HCT116 (cell line): ENCODE results near the gene CALML4. TPM values are rescaled to one million over a fixed set of nuclear protein-coding genes. Genes with fewer than 3 reads are reported as not detected.

ENCODE experiments used
- ATAC-seq: fragments of 200-7000 bp; cut with Tn5 transposase; 2 replicates; pipeline ENCODE4 v1.9.1; 2020; ENCODE audit warnings: mild to moderate bottlenecking, moderate library complexity
- BruUV-seq: library from RNA; stranded (reverse); fragments of 400-500 nt; replicated peaks from 2 replicates; lab custom pipeline; 2021; lab: Mats Ljungman, UMichigan
- CTCF ChIA-PET: fragments of 300-600 bp; sonication (Branson Sonifier 250); formaldehyde crosslinking; loops from one replicate; lab custom pipeline; 2021; ENCODE audit warnings: antibody characterized with exemption; lab: Charles Lee
- POLR2A ChIA-PET: fragments of 300-600, 350-600 bp; sonication (Branson Sonifier 250); formaldehyde crosslinking; loops from one replicate; lab custom pipeline; 2021; ENCODE audit warnings: antibody characterized with exemption; lab: Charles Lee
- RAD21 ChIA-PET, 2 experiments: fragments of 300-600 bp; sonication (Branson Sonifier 250); formaldehyde crosslinking; loops; one replicate each; lab custom pipeline; 2023; ENCODE audit warnings: low total read pairs in 2 of 2; ENCODE audit not compliant: uncharacterized antibody in 2 of 2, unreplicated experiment in 2 of 2, low non-redundant PET in 1 of 2; lab: Charles Lee
- DNase-seq: peaks from one replicate; pipeline ENCODE4 v3.0.0-alpha.2; 2010; ENCODE audit warnings: low read depth, low spot score
- H2AFZ ChIP-seq: fragments of 200-600 bp; shearing (Covaris generic), sonication (generic); 2 replicates; pipeline ENCODE4 v1.6.1; 2017; ENCODE audit warnings: low read depth, mixed run types, mixed read lengths, antibody characterized with exemption, low read length; ENCODE audit not compliant: poor library complexity, severe bottlenecking
- H3K27ac ChIP-seq: 2 replicates; pipeline ENCODE4 v1.5.1; 2012; ENCODE audit warnings: low read depth, low read length
- H3K27me3 ChIP-seq: fragments of 200-600 bp; sonication (generic); 2 replicates; pipeline ENCODE4 v1.6.1; 2016; ENCODE audit warnings: mixed run types, low read length, mixed read lengths; ENCODE audit not compliant: insufficient read depth
- H3K36me3 ChIP-seq, 2 experiments: fragments of 200-500 bp in 1 of 2; fragments of 200-600 bp in 1 of 2; sonication (Bioruptor generic) in 1 of 2; sonication (generic) in 1 of 2; 2 replicates each; pipeline versions ENCODE4 v1.5.1 to v1.6.1; 2014 to 2016; ENCODE audit warnings: low read length in 2 of 2, inconsistent platforms in 1 of 2, mixed read lengths in 1 of 2, mixed run types in 1 of 2; ENCODE audit not compliant: insufficient read depth in 2 of 2, control insufficient read depth in 1 of 2
- H3K4me1 ChIP-seq, 2 experiments: fragments of 200-600 bp in 1 of 2; sonication (generic) in 1 of 2; 2 replicates each; pipeline versions ENCODE4 v1.5.1 to v1.6.1; 2012 to 2017; ENCODE audit warnings: low read length in 2 of 2, inconsistent platforms in 1 of 2, mild to moderate bottlenecking in 1 of 2, mixed read lengths in 1 of 2, mixed run types in 1 of 2, moderate library complexity in 1 of 2; ENCODE audit not compliant: insufficient read depth in 2 of 2, control insufficient read depth in 1 of 2
- H3K4me2 ChIP-seq: fragments of 200-600 bp; sonication (generic); 2 replicates; pipeline ENCODE4 v1.6.1; 2017; ENCODE audit warnings: mixed run types, low read length, mixed read lengths
- H3K4me3 ChIP-seq, 2 experiments: fragments of 200-600 bp in 1 of 2; sonication (generic) in 1 of 2; replicated peaks in 1 of 2; 2 replicates each; pipeline ENCODE4 v1.5.1; 2011 to 2016; ENCODE audit warnings: low read length in 2 of 2, control low read depth in 1 of 2, low read depth in 1 of 2, mild to moderate bottlenecking in 1 of 2, mixed read lengths in 1 of 2, mixed run types in 1 of 2
- H3K79me2 ChIP-seq: fragments of 200-600 bp; sonication (generic); 2 replicates; pipeline ENCODE4 v1.6.1; 2017; ENCODE audit warnings: mild to moderate bottlenecking, mixed run types, low read length, moderate library complexity, mixed read lengths; ENCODE audit not compliant: insufficient read depth
- H3K9ac ChIP-seq: fragments of 200-600 bp; sonication (generic); 2 replicates; pipeline ENCODE4 v1.6.1; 2016; ENCODE audit warnings: low read length, mixed read lengths
- H3K9me2 ChIP-seq: fragments of 200-600 bp; sonication (generic), shearing (Covaris generic); 2 replicates; pipeline ENCODE4 v1.6.1; 2017; ENCODE audit warnings: mixed run types, mild to moderate bottlenecking, moderate library complexity; ENCODE audit not compliant: insufficient read depth
- H3K9me3 ChIP-seq, 2 experiments: fragments of 200-500 bp in 1 of 2; fragments of 200-600 bp in 1 of 2; sonication (Bioruptor generic) in 1 of 2; sonication (generic) in 1 of 2; 2 replicates each; pipeline ENCODE4 v1.6.1; 2014 to 2017; ENCODE audit warnings: low read length in 2 of 2, mixed read lengths in 2 of 2, inconsistent platforms in 1 of 2, low read depth in 1 of 2, mild to moderate bottlenecking in 1 of 2, mixed run types in 1 of 2, moderate library complexity in 1 of 2; ENCODE audit not compliant: control insufficient read depth in 1 of 2, insufficient read depth in 1 of 2
- H4K20me1 ChIP-seq: fragments of 200-600 bp; sonication (generic), shearing (Covaris generic); 2 replicates; pipeline ENCODE4 v1.6.1; 2017; ENCODE audit warnings: mixed run types, mild to moderate bottlenecking, moderate library complexity; ENCODE audit not compliant: insufficient read depth
- CBX3 ChIP-seq: IDR thresholded peaks from 2 replicates; pipeline ENCODE4 v1.6.1; 2012; ENCODE audit warnings: low read depth
- EZH2phosphoT487 ChIP-seq: fragments of 200-600 bp; IDR thresholded peaks from 2 replicates; pipeline ENCODE4 v1.6.1; 2018; ENCODE audit warnings: antibody characterized with exemption, borderline replicate concordance
- POLR2A ChIP-seq: IDR thresholded peaks from 2 replicates; pipeline ENCODE4 v1.7.0; 2011; ENCODE audit warnings: borderline replicate concordance; ENCODE audit not compliant: insufficient read depth, insufficient read length; ENCODE audit errors: extremely low read depth
- RAD21 ChIP-seq: IDR thresholded peaks from 2 replicates; pipeline ENCODE4 v1.6.1; 2012; ENCODE audit warnings: low read depth, mild to moderate bottlenecking
- SP1 ChIP-seq: IDR thresholded peaks from 2 replicates; pipeline ENCODE4 v1.6.1; 2012; ENCODE audit warnings: low read depth
- SRF ChIP-seq: IDR thresholded peaks from 2 replicates; pipeline ENCODE4 v1.6.1; 2012; ENCODE audit warnings: low read depth
- TCF7L2 ChIP-seq: IDR thresholded peaks from 2 replicates; pipeline ENCODE4 v1.7.0; 2011; ENCODE audit warnings: borderline replicate concordance, inconsistent platforms; ENCODE audit not compliant: insufficient read depth, insufficient read length; ENCODE audit errors: extremely low read depth
- YY1 ChIP-seq: IDR thresholded peaks from 2 replicates; pipeline ENCODE4 v1.6.1; 2011; ENCODE audit warnings: low read length, low read depth, moderate library complexity, mild to moderate bottlenecking; ENCODE audit not compliant: insufficient replicate concordance; ENCODE audit errors: extremely low read depth
- ZNF274 ChIP-seq: fragments of 200-500 bp; sonication (Bioruptor generic); IDR thresholded peaks from 2 replicates; pipeline ENCODE4 v1.6.1; 2014; ENCODE audit warnings: mild to moderate bottlenecking, low read depth, low read length, inconsistent platforms
- intact Hi-C: fragments of 100-400 bp; cut with micrococcal nuclease; formaldehyde crosslinking; loops from 2 replicates; pipeline ENCODE4 v1.10.0; 2022
- total RNA-seq: library from RNA; stranded (reverse); gene quantifications from one replicate; pipeline ENCODE4 v1.2.1, GENCODE V29; 2021; ENCODE audit not compliant: unreplicated experiment
- TF ChIP-seq, protein P1 (sequence below): IDR thresholded peaks from 2 replicates; pipeline ENCODE4 v1.6.1; 2012
- TF ChIP-seq, protein P2 (sequence below): IDR thresholded peaks from 2 replicates; pipeline ENCODE4 v1.6.1; 2012; ENCODE audit warnings: low read depth

The CALML4 gene
- total RNA-seq, 1 experiment from 2014 or later, result 8.5 TPM

DNA sequence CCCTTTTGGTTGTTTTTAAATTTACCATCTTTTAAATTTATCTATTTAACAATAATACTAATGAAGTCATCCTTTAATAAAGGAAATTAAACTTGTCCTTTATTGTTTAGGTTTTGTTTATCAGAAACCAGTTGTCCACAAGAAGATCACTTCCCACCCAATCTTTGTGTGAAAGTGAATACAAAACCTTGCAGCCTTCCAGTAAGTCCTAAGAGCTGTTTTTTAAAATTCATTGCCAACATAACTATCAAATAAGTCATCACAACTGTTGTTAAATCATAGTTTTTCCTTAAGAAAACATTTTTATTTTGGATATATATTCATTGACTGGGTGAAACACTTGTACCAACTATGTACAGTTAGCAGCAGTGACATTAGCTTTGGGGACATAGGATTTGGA, 59.4 kb downstream of the CALML4 start (continued):
- TF ChIP-seq, protein P1, sequence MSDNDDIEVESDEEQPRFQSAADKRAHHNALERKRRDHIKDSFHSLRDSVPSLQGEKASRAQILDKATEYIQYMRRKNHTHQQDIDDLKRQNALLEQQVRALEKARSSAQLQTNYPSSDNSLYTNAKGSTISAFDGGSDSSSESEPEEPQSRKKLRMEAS, result no peak
- TF ChIP-seq CBX3 (no peak), EZH2phosphoT487 (no peak), POLR2A (no peak), TCF7L2 (no peak), ZNF274 (no peak), SRF (no peak)

DNA sequence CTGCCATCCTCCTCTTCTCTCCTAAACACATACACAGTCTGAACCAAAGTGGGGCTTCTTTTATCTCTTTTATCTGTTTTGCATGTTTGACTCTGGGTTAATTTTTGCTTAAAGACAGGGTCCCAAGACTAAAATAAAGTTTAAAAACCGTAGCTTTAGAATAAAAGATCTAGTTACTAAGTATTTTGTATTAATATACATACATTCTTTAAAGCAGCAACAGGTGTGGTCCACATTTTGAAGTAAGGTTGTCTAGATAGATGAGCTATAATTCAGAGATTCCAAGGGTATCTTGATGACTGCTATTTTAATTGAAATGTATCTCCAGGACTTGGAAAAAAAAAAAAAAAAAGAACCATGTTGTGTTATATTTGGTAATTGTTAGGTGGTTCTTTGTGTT, 61.3 kb downstream of the CALML4 start:
- H4K20me1 ChIP-seq, result no peaks in the 10 kb centered on the region
- BruUV-seq, result no TSS peak
- CTCF ChIA-PET, result interaction anchor here (0.9 kb wide), 1 partner anchor 11 kb away, joined by 3 read pairs; no protein-coding TSS in a partner anchor
- no peak overlapping the region for H3K27ac ChIP-seq
- no peaks in the 10 kb centered on the region for H3K27me3 ChIP-seq
- peaks cover 3% of the 10 kb centered on the region in 2 experiments; a peak in 1 of 4 replicates for H3K36me3 ChIP-seq
- H3K9me2 ChIP-seq, result no peaks in the 10 kb centered on the region
- H3K9me3 ChIP-seq, result no peaks in the 10 kb centered on the region
- no peak overlapping the region for H3K4me3 ChIP-seq
- no peak overlapping the region for H3K4me2 ChIP-seq
- TF ChIP-seq RAD21 (no peak), SRF (no peak), SP1 (no peak), TCF7L2 (no peak), YY1 (no peak), CBX3 (no peak)
- TF ChIP-seq, protein P2, sequence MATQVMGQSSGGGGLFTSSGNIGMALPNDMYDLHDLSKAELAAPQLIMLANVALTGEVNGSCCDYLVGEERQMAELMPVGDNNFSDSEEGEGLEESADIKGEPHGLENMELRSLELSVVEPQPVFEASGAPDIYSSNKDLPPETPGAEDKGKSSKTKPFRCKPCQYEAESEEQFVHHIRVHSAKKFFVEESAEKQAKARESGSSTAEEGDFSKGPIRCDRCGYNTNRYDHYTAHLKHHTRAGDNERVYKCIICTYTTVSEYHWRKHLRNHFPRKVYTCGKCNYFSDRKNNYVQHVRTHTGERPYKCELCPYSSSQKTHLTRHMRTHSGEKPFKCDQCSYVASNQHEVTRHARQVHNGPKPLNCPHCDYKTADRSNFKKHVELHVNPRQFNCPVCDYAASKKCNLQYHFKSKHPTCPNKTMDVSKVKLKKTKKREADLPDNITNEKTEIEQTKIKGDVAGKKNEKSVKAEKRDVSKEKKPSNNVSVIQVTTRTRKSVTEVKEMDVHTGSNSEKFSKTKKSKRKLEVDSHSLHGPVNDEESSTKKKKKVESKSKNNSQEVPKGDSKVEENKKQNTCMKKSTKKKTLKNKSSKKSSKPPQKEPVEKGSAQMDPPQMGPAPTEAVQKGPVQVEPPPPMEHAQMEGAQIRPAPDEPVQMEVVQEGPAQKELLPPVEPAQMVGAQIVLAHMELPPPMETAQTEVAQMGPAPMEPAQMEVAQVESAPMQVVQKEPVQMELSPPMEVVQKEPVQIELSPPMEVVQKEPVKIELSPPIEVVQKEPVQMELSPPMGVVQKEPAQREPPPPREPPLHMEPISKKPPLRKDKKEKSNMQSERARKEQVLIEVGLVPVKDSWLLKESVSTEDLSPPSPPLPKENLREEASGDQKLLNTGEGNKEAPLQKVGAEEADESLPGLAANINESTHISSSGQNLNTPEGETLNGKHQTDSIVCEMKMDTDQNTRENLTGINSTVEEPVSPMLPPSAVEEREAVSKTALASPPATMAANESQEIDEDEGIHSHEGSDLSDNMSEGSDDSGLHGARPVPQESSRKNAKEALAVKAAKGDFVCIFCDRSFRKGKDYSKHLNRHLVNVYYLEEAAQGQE, result no peak
- TF ChIP-seq, all 23 proteins: peak for 0
- no peak for ATAC-seq
- RAD21 ChIA-PET, result no interaction called here
- no peak overlapping the region for H3K9ac ChIP-seq
- POLR2A ChIA-PET, result interaction anchor here (1.0 kb wide), 1 partner anchor 13 kb away, joined by 3 read pairs; no protein-coding TSS in a partner anchor
- no peak for DNase-seq
- peaks cover 3 to 4% of the 10 kb centered on the region in 2 experiments; a peak in 2 of 4 replicates for H3K4me1 ChIP-seq
- intact Hi-C loops, result no loop called here
- peaks cover 4% of the 10 kb centered on the region; the same call in 1 of the 2 replicates for H3K79me2 ChIP-seq
- H2AFZ ChIP-seq, result no peak overlapping the region
